DOHH2 (cell line): ENCODE results near the gene GPX6.

Experiments
- CTCF ChIP-seq: fragments of 200-600 bp; sonication (generic); IDR thresholded peaks from one replicate; pipeline ENCODE4 v1.5.1; 2014; ENCODE audit warnings: antibody characterized with exemption, mild to moderate bottlenecking, low read depth, low read length; ENCODE audit not compliant: poor library complexity, severe bottlenecking
- EZH2phosphoT487 ChIP-seq: fragments of 200-600 bp; sonication (generic); IDR thresholded peaks from 2 replicates; pipeline ENCODE4 v1.6.1; 2017; ENCODE audit warnings: borderline replicate concordance, mild to moderate bottlenecking, antibody characterized with exemption, low read length, moderate library complexity, mixed read lengths

GRCh38 chr6:28525496-28526039 is 10.0 kb upstream of the GPX6 start, which contains the start of gene GPX5:
- TF ChIP-seq CTCF (no peak), EZH2phosphoT487 (no peak)
